ENCODE measurements around the gene MEIS2. TPM values are rescaled to one million over a fixed set of nuclear protein-coding genes. Genes with fewer than 3 reads are reported as not detected.

Gene MEIS2
- total RNA-seq, 1 donor from 2014 or later = 13.0 TPM

DNA sequence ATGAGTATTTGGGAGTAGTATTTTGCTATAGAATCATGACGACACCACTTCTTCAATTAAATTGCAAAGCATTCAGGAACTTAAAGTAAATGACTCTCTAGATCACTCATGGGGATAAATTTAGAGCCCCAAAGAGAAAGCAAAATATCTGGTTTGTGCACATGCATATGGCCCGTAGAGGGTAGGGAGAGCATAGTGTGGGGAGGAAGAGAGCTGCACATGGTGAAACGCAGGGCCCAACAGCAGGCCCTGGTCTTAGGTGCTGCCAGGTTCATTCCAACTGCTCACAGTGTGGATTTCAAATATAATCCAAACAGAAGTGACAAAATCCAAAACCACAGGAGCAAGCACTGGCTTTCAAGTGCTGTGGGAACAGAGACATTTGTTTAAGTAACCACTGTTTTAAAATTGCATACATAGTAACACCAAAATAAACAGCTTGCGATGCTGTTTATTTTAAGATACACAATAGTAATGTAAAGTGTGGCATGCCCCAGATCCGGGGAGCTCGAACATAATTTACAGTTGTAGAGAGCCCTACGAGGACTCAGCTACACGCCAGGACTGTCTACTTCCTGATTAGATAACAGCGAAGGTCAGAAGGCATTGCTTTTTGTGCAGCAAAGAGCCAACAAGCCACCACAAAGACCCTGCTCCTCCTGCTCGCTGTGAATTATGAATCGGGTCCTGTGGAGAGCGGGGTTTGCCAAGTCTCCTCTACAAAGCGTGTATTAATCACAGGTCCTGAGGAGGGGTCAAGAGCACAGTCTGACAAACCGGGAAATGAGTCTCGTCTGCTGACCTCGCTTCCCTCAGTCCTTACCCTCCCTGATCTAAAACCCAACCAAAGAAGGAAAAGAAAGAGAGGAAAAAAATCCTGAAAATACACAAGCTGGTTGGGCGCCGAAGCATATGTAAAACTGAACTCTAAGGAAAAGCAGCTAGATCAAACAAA lies 80.6 kb downstream of the MEIS2 start:
- Mint-ChIP-seq H3K9me3 (ENCODE audit: unreplicated experiment) (no peaks in the 10 kb centered on the region), H3K4me1 (ENCODE audit: unreplicated experiment) (no peaks in the 10 kb centered on the region), H3K27me3 (ENCODE audit: unreplicated experiment) (peaks cover 1% of the 10 kb centered on the region), H3K27ac (ENCODE audit: unreplicated experiment) (no peak overlapping the region), H3K4me3 (ENCODE audit: unreplicated experiment) (no peak overlapping the region), H3K36me3 (ENCODE audit: low read depth, unreplicated experiment) (no peaks in the 10 kb centered on the region)
- DNase-seq (ENCODE audit: low spot score) = no peak
- no peak for TF ChIP-seq CTCF (IDR thresholded peaks at IDR 0.05; ENCODE audit: unreplicated experiment)

- Mint-ChIP-seq H3K4me3 (ENCODE audit: unreplicated experiment) (no peak overlapping the region), H3K27ac (ENCODE audit: unreplicated experiment) (no peak overlapping the region), H3K4me1 (ENCODE audit: unreplicated experiment) (no peaks in the 10 kb centered on the region), H3K27me3 (ENCODE audit: unreplicated experiment) (peaks cover 1% of the 10 kb centered on the region), H3K36me3 (ENCODE audit: low read depth, unreplicated experiment) (no peaks in the 10 kb centered on the region), H3K9me3 (ENCODE audit: unreplicated experiment) (no peaks in the 10 kb centered on the region)
- no peak for DNase-seq (ENCODE audit: low spot score)
- TF ChIP-seq CTCF (IDR thresholded peaks at IDR 0.05; ENCODE audit: unreplicated experiment) = no peak
Observed at GRCh38 chr15:37017031-37017625, 83.2 kb downstream of the MEIS2 start.

DNA sequence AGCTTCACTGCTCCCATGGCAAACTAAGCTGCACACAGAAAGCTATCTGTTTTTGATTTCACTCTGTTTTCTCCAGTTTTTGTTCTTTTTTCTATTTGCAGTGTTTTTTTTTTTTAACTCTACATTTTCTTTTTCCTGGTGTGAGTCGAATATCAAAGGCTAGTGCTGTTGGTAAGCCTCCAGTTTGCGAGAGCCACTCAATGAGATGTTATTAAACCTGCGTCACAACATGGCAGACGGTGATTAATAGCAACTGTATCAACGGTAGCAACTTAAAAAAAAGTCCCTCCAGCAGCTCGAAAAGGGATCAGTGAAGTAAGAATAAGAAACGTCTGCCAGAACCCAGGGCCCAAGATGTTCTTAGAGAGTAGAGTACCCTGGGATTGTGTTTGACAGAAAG lies 84.1 kb downstream of the MEIS2 start:
- TF ChIP-seq CTCF (IDR thresholded peaks at IDR 0.05; ENCODE audit: unreplicated experiment) = no peak
- DNase-seq (ENCODE audit: low spot score) = no peak
- Mint-ChIP-seq H3K4me1 (ENCODE audit: unreplicated experiment) (no peaks in the 10 kb centered on the region), H3K27me3 (ENCODE audit: unreplicated experiment) (peaks cover 1% of the 10 kb centered on the region), H3K27ac (ENCODE audit: unreplicated experiment) (no peak overlapping the region), H3K36me3 (ENCODE audit: low read depth, unreplicated experiment) (no peaks in the 10 kb centered on the region), H3K4me3 (ENCODE audit: unreplicated experiment) (no peak overlapping the region), H3K9me3 (ENCODE audit: unreplicated experiment) (no peaks in the 10 kb centered on the region)

DNA sequence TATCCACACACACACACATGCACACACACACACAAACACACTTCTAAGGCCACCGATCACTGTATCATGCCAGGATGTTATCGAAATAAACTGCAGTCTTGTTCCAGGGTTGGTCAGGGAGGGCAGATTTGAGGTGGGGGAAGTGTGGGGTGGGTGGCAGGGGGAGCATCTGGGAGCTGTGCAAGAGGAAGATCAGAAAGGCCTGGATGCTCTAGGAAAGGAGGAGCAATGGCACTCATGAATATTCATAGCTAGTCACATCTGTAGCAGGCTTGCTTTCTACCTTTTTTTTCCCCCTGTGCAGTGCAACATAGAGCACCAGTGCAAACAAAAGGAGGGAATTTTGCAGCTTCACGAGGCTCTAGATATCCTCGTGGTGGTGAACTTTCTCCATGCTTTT lies 84.9 kb downstream of the MEIS2 start:
- H3K4me1 Mint-ChIP-seq (ENCODE audit: unreplicated experiment) = no peaks in the 10 kb centered on the region

More for the DNA sequence above, 84.9 kb downstream of the MEIS2 start:
- Mint-ChIP-seq H3K27ac (ENCODE audit: unreplicated experiment) (no peak overlapping the region), H3K27me3 (ENCODE audit: unreplicated experiment) (peaks cover 1% of the 10 kb centered on the region), H3K9me3 (ENCODE audit: unreplicated experiment) (no peaks in the 10 kb centered on the region), H3K36me3 (ENCODE audit: low read depth, unreplicated experiment) (no peaks in the 10 kb centered on the region), H3K4me3 (ENCODE audit: unreplicated experiment) (no peak overlapping the region)
- DNase-seq (ENCODE audit: low spot score) = no peak
- TF ChIP-seq CTCF (IDR thresholded peaks at IDR 0.05; ENCODE audit: unreplicated experiment) = no peak
